GM12878 (cell line): ENCODE data around the gene FAM186B. TPM values are rescaled to one million over a fixed set of nuclear protein-coding genes. Genes with fewer than 3 reads are reported as not detected.

Experiments used
- BACH1 ChIP-seq: fragments of 450-650 bp; IDR thresholded peaks from 2 replicates; pipeline ENCODE4 v1.6.1; 2017; ENCODE audit warnings: mild to moderate bottlenecking, borderline replicate concordance
- BRCA1 ChIP-seq: IDR thresholded peaks from 2 replicates; pipeline ENCODE4 v1.6.1; 2011; ENCODE audit warnings: low read depth, low read length, improper control_type of control experiment
- CHD2 ChIP-seq: IDR thresholded peaks from 2 replicates; pipeline ENCODE4 v1.6.1; 2011; ENCODE audit warnings: low read depth, low read length, improper control_type of control experiment, borderline replicate concordance
- IKZF1 ChIP-seq: fragments of 450-650 bp; conservative IDR thresholded peaks from 2 replicates; pipeline ENCODE4 v1.6.1; 2017; ENCODE audit warnings: antibody characterized with exemption, mild to moderate bottlenecking
- NFYB ChIP-seq: IDR thresholded peaks from 2 replicates; pipeline ENCODE4 v1.6.1; 2011; ENCODE audit warnings: low read depth, mild to moderate bottlenecking, low read length, improper control_type of control experiment, moderate library complexity; ENCODE audit not compliant: insufficient read depth
- PKNOX1 ChIP-seq: fragments of 450-650 bp; IDR thresholded peaks from 2 replicates; pipeline ENCODE4 v1.6.1; 2016; ENCODE audit warnings: mild to moderate bottlenecking
- RAD51 ChIP-seq: fragments of 450-650 bp; IDR thresholded peaks from 2 replicates; pipeline ENCODE4 v1.6.1; 2016; ENCODE audit warnings: moderate library complexity, mild to moderate bottlenecking, inconsistent platforms
- SMC3 ChIP-seq: IDR thresholded peaks from 2 replicates; pipeline ENCODE4 v1.6.1; 2011; ENCODE audit warnings: low read length, improper control_type of control experiment, borderline replicate concordance
- SRF ChIP-seq, 2 experiments: IDR thresholded peaks; 2 replicates each; pipeline ENCODE4 v1.6.1; 2011; ENCODE audit warnings: low read depth in 2 of 2, low read length in 2 of 2, mild to moderate bottlenecking in 1 of 2, moderate library complexity in 1 of 2
- STAT3 ChIP-seq: IDR thresholded peaks from 2 replicates; pipeline ENCODE4 v1.6.1; 2011; ENCODE audit warnings: low read depth, low read length, improper control_type of control experiment
- SUZ12 ChIP-seq: fragments of 200-600 bp; sonication (generic); IDR thresholded peaks from one replicate; pipeline ENCODE4 v1.6.1; 2018; ENCODE audit warnings: antibody characterized with exemption, mild to moderate bottlenecking; ENCODE audit not compliant: unreplicated experiment
- polyA plus RNA-seq, 11 experiments: library from polyadenylated mRNA; depleted of rRNA in 4 of 11; unstranded in 6 of 11; stranded (reverse) in 5 of 11; fragments of >200 nt; fragmentation: Nextera tagmentation in 4 of 11; fragmentation: Illumina TruSeq in 1 of 11; extraction: Ambion mirVana in 4 of 11; extraction: Trizol in 1 of 11; gene quantifications; 1 replicate in 1 of 11; 2 replicates in 10 of 11; pipeline versions ENCODE4 v1.2.1 to v1.2.3, GENCODE V29; 2011 to 2016; ENCODE audit warnings: inconsistent platforms in 2 of 11, missing spikeins in 2 of 11, low read depth in 1 of 11
- total RNA-seq, 4 experiments: library from RNA; depleted of rRNA in 3 of 4; stranded (reverse); fragments of >200 nt in 3 of 4; fragmentation: Illumina TruSeq in 1 of 4; extraction: Trizol in 1 of 4; gene quantifications; 2 replicates each; pipeline versions ENCODE4 v1.2.1 to v1.2.3, GENCODE V29; 2013 to 2021
- TF ChIP-seq, protein P1 (sequence below): fragments of 450-650 bp; IDR thresholded peaks from 2 replicates; pipeline ENCODE4 v1.6.1; 2016; ENCODE audit warnings: mild to moderate bottlenecking, moderate library complexity, borderline replicate concordance
- TF ChIP-seq, protein P2 (sequence below): fragments of 450-650 bp; IDR thresholded peaks from 2 replicates; pipeline ENCODE4 v1.6.1; 2017; ENCODE audit warnings: mild to moderate bottlenecking, moderate library complexity
- TF ChIP-seq, protein P3 (sequence below): fragments of 450-650 bp; conservative IDR thresholded peaks from 2 replicates; pipeline ENCODE4 v1.6.1; 2017; ENCODE audit warnings: mild to moderate bottlenecking, moderate library complexity
- TF ChIP-seq, protein P4 (sequence below): IDR thresholded peaks from 2 replicates; pipeline ENCODE4 v1.6.1; 2012; ENCODE audit warnings: low read depth, low read length, improper control_type of control experiment

The FAM186B gene
- total and polyA plus RNA-seq, 10 of the 15 experiments (the other 5 are each of a cell fraction or from before 2014, with no cell fraction given) = 0.13 to 0.79 (median 0.51) TPM

DNA sequence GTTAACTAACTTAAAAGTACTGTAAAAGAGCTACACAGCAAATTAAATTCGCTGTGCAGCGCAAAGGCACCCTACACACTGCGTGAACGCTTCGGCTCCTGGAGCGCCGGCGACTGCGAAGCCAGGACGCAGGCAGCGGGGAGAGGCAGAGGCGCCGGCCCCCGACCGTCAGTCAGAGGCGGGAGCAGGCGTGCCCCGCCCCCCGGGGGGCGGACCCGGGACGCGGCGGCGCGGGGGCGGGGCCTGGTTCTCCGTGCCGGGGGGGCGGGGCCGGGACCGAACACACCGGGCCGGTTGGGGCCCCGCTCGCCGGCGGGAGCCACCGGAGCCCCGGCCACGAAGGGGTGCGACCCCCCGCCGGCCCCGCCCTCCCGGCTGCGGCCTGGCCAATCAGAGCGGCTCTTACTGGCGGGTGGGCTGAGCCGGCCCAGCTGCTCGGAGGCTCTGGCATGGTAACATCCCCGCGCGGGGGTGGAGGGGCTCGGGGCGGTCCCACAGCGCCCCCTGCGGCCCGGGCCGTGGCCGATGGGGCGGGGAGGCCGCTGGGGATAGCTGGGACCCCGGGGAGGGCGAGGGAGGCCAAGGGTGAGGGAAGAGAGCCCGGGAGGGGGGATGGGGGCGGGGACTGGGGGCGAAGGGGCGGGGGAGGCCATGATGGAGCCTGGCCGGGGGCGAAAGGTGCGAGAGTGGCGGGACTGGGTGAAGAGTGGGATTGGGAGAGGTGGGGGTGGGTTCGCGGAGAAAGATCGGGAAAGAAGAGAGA lies 17.9 kb upstream of the FAM186B start, which contains the start of gene PRPF40B (continued):
- TF ChIP-seq, protein P1, sequence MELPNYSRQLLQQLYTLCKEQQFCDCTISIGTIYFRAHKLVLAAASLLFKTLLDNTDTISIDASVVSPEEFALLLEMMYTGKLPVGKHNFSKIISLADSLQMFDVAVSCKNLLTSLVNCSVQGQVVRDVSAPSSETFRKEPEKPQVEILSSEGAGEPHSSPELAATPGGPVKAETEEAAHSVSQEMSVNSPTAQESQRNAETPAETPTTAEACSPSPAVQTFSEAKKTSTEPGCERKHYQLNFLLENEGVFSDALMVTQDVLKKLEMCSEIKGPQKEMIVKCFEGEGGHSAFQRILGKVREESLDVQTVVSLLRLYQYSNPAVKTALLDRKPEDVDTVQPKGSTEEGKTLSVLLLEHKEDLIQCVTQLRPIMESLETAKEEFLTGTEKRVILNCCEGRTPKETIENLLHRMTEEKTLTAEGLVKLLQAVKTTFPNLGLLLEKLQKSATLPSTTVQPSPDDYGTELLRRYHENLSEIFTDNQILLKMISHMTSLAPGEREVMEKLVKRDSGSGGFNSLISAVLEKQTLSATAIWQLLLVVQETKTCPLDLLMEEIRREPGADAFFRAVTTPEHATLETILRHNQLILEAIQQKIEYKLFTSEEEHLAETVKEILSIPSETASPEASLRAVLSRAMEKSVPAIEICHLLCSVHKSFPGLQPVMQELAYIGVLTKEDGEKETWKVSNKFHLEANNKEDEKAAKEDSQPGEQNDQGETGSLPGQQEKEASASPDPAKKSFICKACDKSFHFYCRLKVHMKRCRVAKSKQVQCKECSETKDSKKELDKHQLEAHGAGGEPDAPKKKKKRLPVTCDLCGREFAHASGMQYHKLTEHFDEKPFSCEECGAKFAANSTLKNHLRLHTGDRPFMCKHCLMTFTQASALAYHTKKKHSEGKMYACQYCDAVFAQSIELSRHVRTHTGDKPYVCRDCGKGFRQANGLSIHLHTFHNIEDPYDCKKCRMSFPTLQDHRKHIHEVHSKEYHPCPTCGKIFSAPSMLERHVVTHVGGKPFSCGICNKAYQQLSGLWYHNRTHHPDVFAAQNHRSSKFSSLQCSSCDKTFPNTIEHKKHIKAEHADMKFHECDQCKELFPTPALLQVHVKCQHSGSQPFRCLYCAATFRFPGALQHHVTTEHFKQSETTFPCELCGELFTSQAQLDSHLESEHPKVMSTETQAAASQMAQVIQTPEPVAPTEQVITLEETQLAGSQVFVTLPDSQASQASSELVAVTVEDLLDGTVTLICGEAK = no peak
- TF ChIP-seq, protein P2, sequence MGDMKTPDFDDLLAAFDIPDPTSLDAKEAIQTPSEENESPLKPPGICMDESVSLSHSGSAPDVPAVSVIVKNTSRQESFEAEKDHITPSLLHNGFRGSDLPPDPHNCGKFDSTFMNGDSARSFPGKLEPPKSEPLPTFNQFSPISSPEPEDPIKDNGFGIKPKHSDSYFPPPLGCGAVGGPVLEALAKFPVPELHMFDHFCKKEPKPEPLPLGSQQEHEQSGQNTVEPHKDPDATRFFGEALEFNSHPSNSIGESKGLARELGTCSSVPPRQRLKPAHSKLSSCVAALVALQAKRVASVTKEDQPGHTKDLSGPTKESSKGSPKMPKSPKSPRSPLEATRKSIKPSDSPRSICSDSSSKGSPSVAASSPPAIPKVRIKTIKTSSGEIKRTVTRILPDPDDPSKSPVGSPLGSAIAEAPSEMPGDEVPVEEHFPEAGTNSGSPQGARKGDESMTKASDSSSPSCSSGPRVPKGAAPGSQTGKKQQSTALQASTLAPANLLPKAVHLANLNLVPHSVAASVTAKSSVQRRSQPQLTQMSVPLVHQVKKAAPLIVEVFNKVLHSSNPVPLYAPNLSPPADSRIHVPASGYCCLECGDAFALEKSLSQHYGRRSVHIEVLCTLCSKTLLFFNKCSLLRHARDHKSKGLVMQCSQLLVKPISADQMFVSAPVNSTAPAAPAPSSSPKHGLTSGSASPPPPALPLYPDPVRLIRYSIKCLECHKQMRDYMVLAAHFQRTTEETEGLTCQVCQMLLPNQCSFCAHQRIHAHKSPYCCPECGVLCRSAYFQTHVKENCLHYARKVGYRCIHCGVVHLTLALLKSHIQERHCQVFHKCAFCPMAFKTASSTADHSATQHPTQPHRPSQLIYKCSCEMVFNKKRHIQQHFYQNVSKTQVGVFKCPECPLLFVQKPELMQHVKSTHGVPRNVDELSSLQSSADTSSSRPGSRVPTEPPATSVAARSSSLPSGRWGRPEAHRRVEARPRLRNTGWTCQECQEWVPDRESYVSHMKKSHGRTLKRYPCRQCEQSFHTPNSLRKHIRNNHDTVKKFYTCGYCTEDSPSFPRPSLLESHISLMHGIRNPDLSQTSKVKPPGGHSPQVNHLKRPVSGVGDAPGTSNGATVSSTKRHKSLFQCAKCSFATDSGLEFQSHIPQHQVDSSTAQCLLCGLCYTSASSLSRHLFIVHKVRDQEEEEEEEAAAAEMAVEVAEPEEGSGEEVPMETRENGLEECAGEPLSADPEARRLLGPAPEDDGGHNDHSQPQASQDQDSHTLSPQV = no peak
- no peak; the same call in 1 of the 2 replicates for TF ChIP-seq CHD2
- no peak for TF ChIP-seq SRF (IDR thresholded peaks at IDR 0.05; ENCODE audit: low read depth in 2 of 2, low read length in 2 of 2)
- TF ChIP-seq SUZ12 = no peak
- no peak for TF ChIP-seq RAD51
- TF ChIP-seq, protein P3, sequence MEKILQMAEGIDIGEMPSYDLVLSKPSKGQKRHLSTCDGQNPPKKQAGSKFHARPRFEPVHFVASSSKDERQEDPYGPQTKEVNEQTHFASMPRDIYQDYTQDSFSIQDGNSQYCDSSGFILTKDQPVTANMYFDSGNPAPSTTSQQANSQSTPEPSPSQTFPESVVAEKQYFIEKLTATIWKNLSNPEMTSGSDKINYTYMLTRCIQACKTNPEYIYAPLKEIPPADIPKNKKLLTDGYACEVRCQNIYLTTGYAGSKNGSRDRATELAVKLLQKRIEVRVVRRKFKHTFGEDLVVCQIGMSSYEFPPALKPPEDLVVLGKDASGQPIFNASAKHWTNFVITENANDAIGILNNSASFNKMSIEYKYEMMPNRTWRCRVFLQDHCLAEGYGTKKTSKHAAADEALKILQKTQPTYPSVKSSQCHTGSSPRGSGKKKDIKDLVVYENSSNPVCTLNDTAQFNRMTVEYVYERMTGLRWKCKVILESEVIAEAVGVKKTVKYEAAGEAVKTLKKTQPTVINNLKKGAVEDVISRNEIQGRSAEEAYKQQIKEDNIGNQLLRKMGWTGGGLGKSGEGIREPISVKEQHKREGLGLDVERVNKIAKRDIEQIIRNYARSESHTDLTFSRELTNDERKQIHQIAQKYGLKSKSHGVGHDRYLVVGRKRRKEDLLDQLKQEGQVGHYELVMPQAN = no peak
- no peak for TF ChIP-seq IKZF1
- TF ChIP-seq NFYB = peak; percentile 53; the same call in 1 of the 2 replicates
- TF ChIP-seq PKNOX1 = peak; percentile 82
- TF ChIP-seq BRCA1 = no peak
- peak; percentile 26; the same call in 1 of the 2 replicates for TF ChIP-seq SMC3
- TF ChIP-seq, protein P4, sequence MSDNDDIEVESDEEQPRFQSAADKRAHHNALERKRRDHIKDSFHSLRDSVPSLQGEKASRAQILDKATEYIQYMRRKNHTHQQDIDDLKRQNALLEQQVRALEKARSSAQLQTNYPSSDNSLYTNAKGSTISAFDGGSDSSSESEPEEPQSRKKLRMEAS = 0 out of 2 replicates have a peak, but pooled peaks have one; percentile 5
- TF ChIP-seq STAT3 = no peak
- TF ChIP-seq BACH1 = no peak; the same call in 1 of the 2 replicates
